NCI-H2227 treated with DMSO at 0.1 percent for 48 hours (cell line): ENCODE results near the gene ZNF493.

Experiments
- DNase-seq: peaks from one replicate; lab custom pipeline; 2025; lab: John Stamatoyannopoulos, UW

ZNF493 gene

GRCh38 chr19:21396893-21397572 lies at the start of gene ZNF493:
ZNF493 (plus strand) TSS chr19:21397133; CDS start chr19:21397238, 105 bp downstream.
- peak; percentile 87 for DNase-seq

DNA sequence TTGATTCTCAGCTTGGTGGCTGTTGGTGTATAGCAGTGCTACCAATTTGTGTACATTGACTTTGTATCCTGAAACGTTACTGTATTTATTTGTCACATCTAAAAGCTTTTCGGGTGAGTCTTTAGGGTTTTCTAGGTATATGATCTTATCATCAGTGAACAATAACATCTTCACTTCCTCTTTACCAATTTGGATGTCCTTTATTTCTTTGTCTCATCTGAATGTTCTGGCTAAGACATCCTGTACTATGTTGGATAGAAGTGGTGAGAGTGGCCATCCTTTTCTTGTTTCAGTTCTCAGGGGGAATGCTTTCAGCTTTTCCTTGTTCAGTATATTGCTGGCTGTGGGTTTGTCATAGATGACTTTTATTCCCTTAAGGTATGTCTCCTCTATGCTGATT lies 44.1 kb upstream of the ZNF493 start:
- no peak for DNase-seq

DNA sequence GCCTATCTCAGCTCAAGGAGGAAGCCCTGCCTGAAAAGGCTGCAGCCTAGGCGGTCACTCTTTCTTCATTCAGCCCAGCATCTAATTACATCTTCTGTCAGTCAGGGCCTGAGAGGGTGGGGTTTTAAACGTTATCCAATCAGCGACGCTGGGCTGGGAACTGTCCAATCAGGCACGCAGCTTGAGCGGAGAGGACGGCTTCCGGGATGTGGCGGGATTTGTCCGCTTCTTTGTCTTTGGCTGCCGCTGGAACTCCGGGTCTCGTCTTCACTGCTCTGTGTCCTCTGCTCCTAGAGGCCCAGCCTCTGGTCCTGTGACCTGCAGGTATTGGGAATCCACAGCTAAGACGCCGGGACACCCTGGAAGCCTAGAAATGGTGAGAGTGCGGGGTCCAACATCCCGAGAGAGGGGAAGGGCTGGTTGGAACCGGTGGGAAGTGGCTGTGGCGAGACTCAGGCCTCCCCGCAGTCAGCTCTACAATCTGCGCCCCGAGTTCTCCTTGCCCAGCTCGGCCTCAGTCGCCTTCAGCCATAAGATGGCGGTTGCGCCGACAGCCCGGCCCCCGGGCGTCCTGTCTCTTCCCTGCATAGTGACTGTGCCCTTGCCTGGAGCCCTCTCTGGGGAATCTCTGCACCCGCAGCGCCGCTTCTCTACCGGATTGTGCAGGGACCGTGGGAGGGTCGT lies 38.0 kb upstream of the ZNF493 start, which contains the start of gene ZNF738:
TSS of gene ZNF738 (plus strand) at position 233 of the 684 bp plus-strand sequence. CDS start at position 374, 141 bp downstream.
- DNase-seq = peak; percentile 86

GRCh38 chr19:21362291-21362690 lies 34.6 kb upstream of the ZNF493 start:
- DNase-seq = no peak

DNA sequence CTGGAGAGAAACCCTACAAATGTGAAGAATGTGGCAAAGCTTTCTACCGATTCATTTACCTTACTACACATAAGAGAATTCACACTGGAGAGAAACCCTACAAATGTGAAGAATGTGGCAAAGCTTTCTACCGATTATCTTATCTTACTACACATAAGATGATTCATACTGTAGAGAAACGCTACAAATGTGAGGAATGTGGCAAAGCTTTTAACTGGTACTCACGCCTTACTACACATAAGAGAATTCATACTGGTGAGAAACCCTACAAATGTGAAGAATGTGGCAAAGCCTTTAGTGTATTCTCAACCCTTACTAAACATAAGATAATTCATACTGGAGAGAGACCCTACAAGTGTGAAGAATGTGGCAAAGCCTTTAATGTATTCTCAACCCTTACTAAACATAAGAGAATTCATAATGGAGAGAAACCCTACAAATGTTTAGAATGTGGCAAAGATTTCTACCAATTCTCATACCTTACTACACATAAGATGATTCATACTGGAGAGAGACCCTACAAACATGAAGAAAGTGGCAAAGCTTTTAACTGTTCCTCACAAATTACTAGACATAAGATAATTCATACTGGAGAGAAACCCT lies 12.9 kb upstream of the ZNF493 start:
- no peak for DNase-seq

DNA sequence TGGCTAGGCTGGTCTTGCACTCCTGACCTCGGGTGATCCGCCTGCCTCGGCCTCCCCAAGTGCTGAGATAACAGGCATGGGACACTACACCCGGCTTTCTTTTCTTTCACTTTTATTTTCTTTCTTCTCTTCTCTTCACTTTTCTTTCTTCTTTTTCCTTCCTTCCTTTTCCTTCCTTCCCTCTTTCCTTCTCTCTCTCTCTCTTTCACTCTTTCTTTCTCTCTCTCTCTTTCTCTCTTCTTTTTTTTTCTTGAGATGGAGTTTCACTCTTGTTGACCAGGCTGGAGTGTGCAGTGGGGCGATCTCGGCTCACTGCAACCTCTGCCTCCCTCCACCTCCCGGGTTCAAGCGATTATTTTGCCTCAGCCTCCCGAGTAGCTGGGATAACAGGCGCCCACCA lies 812 bp upstream of the ZNF493 start:
- DNase-seq = no peak

GRCh38 chr19:21398851-21399250 lies 1.9 kb downstream of the ZNF493 start:
- no peak for DNase-seq

GRCh38 chr19:21402303-21402985 lies 5.5 kb downstream of the ZNF493 start:
- no peak for DNase-seq

DNA sequence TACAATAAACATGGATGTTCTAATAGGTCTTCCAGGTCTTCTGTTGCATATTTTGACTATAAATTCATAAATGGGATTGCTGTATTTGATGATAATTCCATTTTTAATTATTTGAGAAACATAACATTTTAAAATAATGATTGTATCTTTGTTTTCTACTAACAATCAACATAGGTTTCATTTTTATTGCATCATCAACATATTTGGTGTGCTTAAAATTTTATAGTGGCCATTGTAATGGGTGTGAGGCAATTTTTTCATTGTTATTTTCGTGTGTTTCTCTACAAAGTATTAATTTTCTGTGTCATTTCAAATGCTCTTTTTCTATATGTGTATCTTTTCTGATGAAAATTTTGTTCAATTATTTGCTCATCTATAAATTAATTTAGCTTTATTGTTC lies 13.2 kb downstream of the ZNF493 start:
- DNase-seq = no peak

- DNase-seq = no peak
Observed at GRCh38 chr19:21422244-21422643, 25.3 kb downstream of the ZNF493 start.

- no peak for DNase-seq
Observed at GRCh38 chr19:21423057-21424041, 26.4 kb downstream of the ZNF493 start.

DNA sequence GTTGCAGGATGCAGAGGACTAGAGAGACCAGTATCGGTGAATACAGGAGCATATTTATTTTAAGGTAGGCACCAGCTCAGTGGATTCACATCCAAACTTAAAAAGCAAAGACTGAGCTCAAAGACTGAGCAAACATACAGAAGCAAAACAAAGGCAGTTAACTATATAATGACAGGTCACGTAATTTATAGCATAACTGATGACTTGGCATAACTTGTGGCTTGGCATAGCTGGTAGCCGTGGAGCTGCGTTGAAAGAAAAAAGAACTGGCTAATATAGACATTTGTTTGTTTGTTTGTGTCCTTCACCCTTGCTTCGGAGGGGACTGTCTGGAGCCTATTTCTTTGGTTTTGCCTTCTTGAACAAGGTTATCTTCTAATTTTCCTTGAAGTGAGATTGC lies 33.7 kb downstream of the ZNF493 start:
- DNase-seq = no peak

DNA sequence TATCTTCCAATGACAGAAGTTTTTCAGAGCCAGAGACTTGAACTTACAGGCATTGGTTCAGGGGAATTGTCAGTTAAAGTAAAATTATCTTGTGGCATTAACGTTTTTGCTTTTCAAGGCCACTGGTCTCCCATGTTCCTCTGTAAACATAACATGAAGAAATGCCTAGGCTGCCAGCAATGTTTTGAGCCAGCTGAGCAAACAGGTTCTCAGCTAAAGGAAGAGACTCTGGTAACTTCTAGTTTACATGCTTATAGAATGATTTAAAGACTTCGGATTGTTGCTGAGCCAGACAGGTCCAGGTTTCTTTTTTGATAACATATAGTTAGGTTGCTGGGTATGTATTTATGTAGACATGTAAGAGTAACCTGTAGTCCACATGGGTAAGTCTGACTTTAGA lies 35.7 kb downstream of the ZNF493 start:
- no peak for DNase-seq

GRCh38 chr19:21434516-21434915 lies 37.6 kb downstream of the ZNF493 start:
- no peak for DNase-seq

DNA sequence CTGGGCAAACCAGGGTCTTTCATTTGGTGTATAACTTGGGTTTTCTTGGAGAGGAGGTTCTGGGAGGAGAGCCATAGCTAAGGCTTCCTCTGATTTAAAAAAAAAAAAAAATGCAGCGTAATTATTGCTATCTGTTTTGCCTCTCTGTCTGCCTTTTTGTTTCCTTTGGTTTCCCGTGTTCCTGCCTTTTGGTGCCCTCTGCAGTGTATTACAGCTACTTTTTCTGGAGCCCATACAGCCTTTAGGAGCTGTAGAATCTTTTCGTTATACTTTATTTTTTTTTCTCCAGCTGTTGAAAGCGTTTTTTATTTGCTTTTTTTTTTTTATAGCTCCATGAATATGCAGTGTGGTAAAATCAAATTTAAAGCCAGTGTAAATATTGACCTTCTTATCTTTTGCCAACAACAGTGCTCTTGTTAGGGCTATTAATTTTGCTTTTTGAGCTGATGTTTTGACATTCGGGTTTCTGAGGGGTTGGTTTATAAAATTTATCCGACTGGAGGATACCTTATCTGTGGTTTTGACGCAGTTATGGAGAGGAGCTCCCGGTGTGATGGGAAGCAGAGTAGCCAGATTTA lies 38.1 kb downstream of the ZNF493 start:
- no peak for DNase-seq

DNA sequence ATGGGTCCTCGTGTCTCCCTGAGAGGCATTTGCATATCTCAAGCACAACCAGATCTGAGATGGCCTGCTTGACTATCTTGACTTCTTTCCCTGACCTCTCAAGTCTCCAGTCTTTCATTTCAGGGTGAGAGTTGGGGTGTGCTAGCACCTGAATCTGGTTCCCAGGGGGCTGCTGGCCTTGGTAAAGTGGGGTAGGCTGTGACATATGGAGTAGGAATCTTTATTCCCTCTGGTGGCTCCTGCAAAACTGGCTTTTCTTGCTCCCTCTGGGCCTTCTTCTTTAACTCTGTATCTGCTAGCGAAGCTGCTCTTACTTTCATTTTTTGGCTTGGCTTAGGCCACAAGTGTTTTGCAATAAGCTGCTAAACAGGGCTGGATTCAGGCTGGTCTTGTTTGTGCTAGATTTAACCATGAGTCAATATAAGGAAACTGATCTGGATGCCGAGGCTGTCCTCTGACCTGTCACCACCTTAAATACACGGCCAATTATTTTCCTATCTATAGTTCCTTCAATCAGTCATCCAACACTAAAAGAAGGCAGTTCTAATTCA lies 42.3 kb downstream of the ZNF493 start:
- DNase-seq = no peak

GRCh38 chr19:21440321-21440720 lies 43.4 kb downstream of the ZNF493 start:
- no peak for DNase-seq

DNA sequence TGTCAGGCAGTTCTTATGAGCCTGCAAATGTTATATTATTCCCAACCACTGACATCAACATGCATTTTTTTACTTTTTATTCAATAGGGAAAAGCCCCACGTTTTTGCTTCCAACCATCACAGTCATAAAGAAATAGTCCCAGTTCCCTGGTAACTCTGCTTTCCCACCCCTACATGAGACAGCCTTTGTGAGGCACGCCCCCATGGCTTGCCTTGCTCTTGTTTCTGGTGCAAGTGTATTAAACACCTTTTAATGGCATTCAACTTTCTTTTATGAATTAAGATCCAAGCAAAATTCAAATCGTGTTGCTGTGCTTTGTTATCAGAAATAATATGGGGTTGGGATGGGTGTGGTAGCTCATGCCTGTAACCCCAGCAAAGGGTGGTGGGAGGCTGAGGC lies 54.3 kb downstream of the ZNF493 start:
- DNase-seq = no peak

- no peak for DNase-seq
Observed at GRCh38 chr19:21454901-21455300, 58.0 kb downstream of the ZNF493 start.

DNA sequence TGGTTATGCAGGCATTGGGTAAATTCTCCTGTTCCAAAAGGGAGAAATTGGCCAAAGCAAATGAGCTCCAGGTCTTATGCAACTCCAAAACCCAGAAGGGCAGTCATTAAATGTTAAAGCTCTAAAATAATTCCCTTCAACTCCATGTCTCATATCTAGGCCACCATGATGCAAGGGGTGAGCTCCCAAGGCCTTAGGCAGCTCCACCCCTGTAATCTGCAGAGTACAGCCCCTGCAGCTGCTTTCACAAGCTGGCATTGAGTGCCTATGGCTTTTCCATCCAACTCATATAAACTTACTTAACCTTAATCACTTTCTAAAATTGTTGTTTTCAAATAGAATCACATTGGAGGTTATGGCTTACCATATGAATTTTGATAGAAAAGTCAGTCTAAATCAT lies 63.8 kb downstream of the ZNF493 start:
- DNase-seq = no peak

DNA sequence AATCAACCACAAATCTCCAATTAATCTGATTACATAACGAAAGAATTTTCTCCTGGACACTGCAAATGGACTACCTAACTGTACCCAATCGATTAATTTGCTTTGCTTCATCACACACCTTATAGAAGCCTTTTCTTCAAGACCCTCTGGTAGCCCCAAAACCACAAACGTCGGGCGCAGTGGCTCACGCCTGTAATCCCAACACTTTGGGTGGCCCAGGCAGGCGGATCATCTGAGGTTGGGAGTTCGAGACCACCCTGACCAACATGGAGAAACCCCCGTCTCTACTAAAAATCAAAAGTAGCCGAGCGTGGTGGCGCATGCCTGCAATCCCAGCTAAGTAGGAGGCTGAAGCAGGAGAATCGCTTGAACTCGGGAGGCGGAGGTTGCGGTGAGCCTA lies 65.6 kb downstream of the ZNF493 start:
- DNase-seq = no peak
